Measurements from ENCODE around the gene FANCC. TPM values are rescaled to one million over a fixed set of nuclear protein-coding genes. Genes with fewer than 3 reads are reported as not detected.
"Not testable (repeated sequence)": the region's sequence is repeated elsewhere in the genome, so short reads cannot be mapped to it uniquely, and the experiment has no call there.

Gene FANCC
- total RNA-seq, 2 experiments from 2014 or later = 12.9 to 14.8 TPM

- POLR2A ChIA-PET = no interaction called here
- H3K36me3 Mint-ChIP-seq = peaks cover 14% of the 10 kb centered on the region
- no peaks in the 10 kb centered on the region for H3K27me3 Mint-ChIP-seq
- H3K4me1 Mint-ChIP-seq = peaks cover 8% of the 10 kb centered on the region
- DNase-seq (no peak), ATAC-seq (ENCODE audit: low read depth) (no peak)
- H3K27ac Mint-ChIP-seq = no peak overlapping the region
- H3K9me3 Mint-ChIP-seq = peaks cover 1% of the 10 kb centered on the region
- no peak overlapping the region for H3K4me3 Mint-ChIP-seq
These were observed 91.8 kb downstream of the FANCC start for GRCh38 chr9:95225726-95226106.

GRCh38 chr9:95225076-95225725, 92.3 kb downstream of the FANCC start:
- Mint-ChIP-seq H3K9me3 (no peaks in the 10 kb centered on the region), H3K4me3 (no peak overlapping the region), H3K36me3 (peaks cover 13% of the 10 kb centered on the region), H3K4me1 (peaks cover 8% of the 10 kb centered on the region), H3K27me3 (no peaks in the 10 kb centered on the region), H3K27ac (no peak overlapping the region)
- ATAC-seq (ENCODE audit: low read depth) (no peak), DNase-seq (no peak)
- POLR2A ChIA-PET = no interaction called here

- no peak for DNase-seq
- H3K27ac Mint-ChIP-seq = no peak overlapping the region
- no peaks in the 10 kb centered on the region for H3K9me3 Mint-ChIP-seq
- ATAC-seq (ENCODE audit: low read depth) = no peak
- H3K36me3 Mint-ChIP-seq = peaks cover 19% of the 10 kb centered on the region
- H3K4me3 Mint-ChIP-seq = no peak overlapping the region
- no peaks in the 10 kb centered on the region for H3K27me3 Mint-ChIP-seq
- H3K4me1 Mint-ChIP-seq = peaks cover 11% of the 10 kb centered on the region
- POLR2A ChIA-PET = no interaction called here
These were observed 93.0 kb downstream of the FANCC start for GRCh38 chr9:95224376-95225019.

GRCh38 chr9:95220352-95220751, 97.2 kb downstream of the FANCC start:
- DNase-seq; ATAC-seq (ENCODE audit: low read depth); H3K27me3 Mint-ChIP-seq; H3K4me3 Mint-ChIP-seq; H3K4me1 Mint-ChIP-seq; POLR2A ChIA-PET; H3K9me3 Mint-ChIP-seq; H3K27ac Mint-ChIP-seq: not testable (repeated sequence)
- peaks cover 17% of the 10 kb centered on the region for H3K36me3 Mint-ChIP-seq

GRCh38 chr9:95218773-95219172, 98.7 kb downstream of the FANCC start:
- H3K4me3 Mint-ChIP-seq = no peak overlapping the region
- no peaks in the 10 kb centered on the region for H3K9me3 Mint-ChIP-seq
- peaks cover 18% of the 10 kb centered on the region for H3K36me3 Mint-ChIP-seq
- POLR2A ChIA-PET = no interaction called here
- no peak for DNase-seq
- no peaks in the 10 kb centered on the region for H3K27me3 Mint-ChIP-seq
- no peak overlapping the region for H3K27ac Mint-ChIP-seq
- peaks cover 8% of the 10 kb centered on the region for H3K4me1 Mint-ChIP-seq
- no peak for ATAC-seq (ENCODE audit: low read depth)

- Mint-ChIP-seq H3K9me3 (no peaks in the 10 kb centered on the region), H3K27me3 (no peaks in the 10 kb centered on the region), H3K4me3 (no peak overlapping the region), H3K36me3 (peaks cover 16% of the 10 kb centered on the region), H3K4me1 (peaks cover 7% of the 10 kb centered on the region), H3K27ac (no peak overlapping the region)
- DNase-seq (no peak), ATAC-seq (ENCODE audit: low read depth) (no peak)
- POLR2A ChIA-PET = no interaction called here
These were observed 99.6 kb downstream of the FANCC start for GRCh38 chr9:95217936-95218335.

GRCh38 chr9:95215336-95215898, 102.1 kb downstream of the FANCC start:
- POLR2A ChIA-PET = no interaction called here
- Mint-ChIP-seq H3K9me3 (no peaks in the 10 kb centered on the region), H3K4me1 (peaks cover 13% of the 10 kb centered on the region), H3K36me3 (peaks cover 12% of the 10 kb centered on the region), H3K27ac (no peak overlapping the region), H3K27me3 (peaks cover 7% of the 10 kb centered on the region), H3K4me3 (no peak overlapping the region)
- ATAC-seq (ENCODE audit: low read depth) = no peak
- no peak for DNase-seq

GRCh38 chr9:95213117-95213516, 104.4 kb downstream of the FANCC start:
- no peak for ATAC-seq (ENCODE audit: low read depth)

GRCh38 chr9:95211028-95211427, 106.5 kb downstream of the FANCC start:
- Mint-ChIP-seq H3K4me1 (peaks cover 12% of the 10 kb centered on the region), H3K36me3 (peaks cover 3% of the 10 kb centered on the region), H3K9me3 (no peaks in the 10 kb centered on the region), H3K27me3 (peaks cover 7% of the 10 kb centered on the region), H3K4me3 (no peak overlapping the region), H3K27ac (no peak overlapping the region)
- ATAC-seq (ENCODE audit: low read depth) = no peak
- POLR2A ChIA-PET = no interaction called here
- no peak for DNase-seq

More at GRCh38 chr9:95213117-95213516, 104.4 kb downstream of the FANCC start:
- Mint-ChIP-seq H3K9me3 (no peaks in the 10 kb centered on the region), H3K4me3 (no peak overlapping the region), H3K4me1 (peaks cover 9% of the 10 kb centered on the region), H3K27me3 (peaks cover 7% of the 10 kb centered on the region), H3K27ac (no peak overlapping the region), H3K36me3 (peaks cover 5% of the 10 kb centered on the region)
- POLR2A ChIA-PET = no interaction called here
- no peak for DNase-seq

- POLR2A ChIA-PET = no interaction called here
- no peak overlapping the region for H3K27ac Mint-ChIP-seq
- ATAC-seq (ENCODE audit: low read depth) = no peak
- peaks cover 2% of the 10 kb centered on the region for H3K36me3 Mint-ChIP-seq
- H3K27me3 Mint-ChIP-seq = peaks cover 6% of the 10 kb centered on the region
- no peak for DNase-seq
- H3K4me1 Mint-ChIP-seq = peaks cover 7% of the 10 kb centered on the region
- H3K4me3 Mint-ChIP-seq = no peak overlapping the region
- H3K9me3 Mint-ChIP-seq = no peaks in the 10 kb centered on the region
These were observed 110.1 kb downstream of the FANCC start for GRCh38 chr9:95207403-95207802.

GRCh38 chr9:95206143-95206542, 111.4 kb downstream of the FANCC start:
- Mint-ChIP-seq H3K9me3 (no peaks in the 10 kb centered on the region), H3K27ac (no peak overlapping the region), H3K4me1 (peaks cover 2% of the 10 kb centered on the region), H3K36me3 (peaks cover 2% of the 10 kb centered on the region), H3K27me3 (no peaks in the 10 kb centered on the region), H3K4me3 (no peak overlapping the region)
- DNase-seq (no peak), ATAC-seq (ENCODE audit: low read depth) (no peak)
- POLR2A ChIA-PET = no interaction called here

- Mint-ChIP-seq H3K27ac (no peak overlapping the region), H3K36me3 (peaks cover 3% of the 10 kb centered on the region), H3K27me3 (no peaks in the 10 kb centered on the region), H3K9me3 (no peaks in the 10 kb centered on the region), H3K4me1 (peaks cover 2% of the 10 kb centered on the region), H3K4me3 (no peak overlapping the region)
- ATAC-seq (ENCODE audit: low read depth) (no peak), DNase-seq (no peak)
- POLR2A ChIA-PET = no interaction called here
These were observed 112.8 kb downstream of the FANCC start for GRCh38 chr9:95204710-95205109.

GRCh38 chr9:95204310-95204709, 113.2 kb downstream of the FANCC start:
- Mint-ChIP-seq H3K4me1 (peaks cover 2% of the 10 kb centered on the region), H3K36me3 (peaks cover 4% of the 10 kb centered on the region), H3K27me3 (no peaks in the 10 kb centered on the region), H3K27ac (no peak overlapping the region), H3K4me3 (no peak overlapping the region), H3K9me3 (no peaks in the 10 kb centered on the region)
- DNase-seq (no peak), ATAC-seq (ENCODE audit: low read depth) (no peak)
- POLR2A ChIA-PET = no interaction called here

- H3K36me3 Mint-ChIP-seq; H3K4me3 Mint-ChIP-seq; H3K27ac Mint-ChIP-seq; H3K9me3 Mint-ChIP-seq; POLR2A ChIA-PET; DNase-seq; H3K4me1 Mint-ChIP-seq; ATAC-seq (ENCODE audit: low read depth); H3K27me3 Mint-ChIP-seq: not testable (repeated sequence)
These were observed 114.5 kb downstream of the FANCC start for GRCh38 chr9:95203019-95203418.
